Measurements from ENCODE around the gene CIAPIN1.

The CIAPIN1 gene

GRCh38 chr16:57469917-57470470 is 22.8 kb upstream of the CIAPIN1 start:
- no peak overlapping the region for H3K9ac ChIP-seq (ENCODE audit: low read length)
- H3K4me2 ChIP-seq (ENCODE audit: low read depth, low read length, poor library complexity, severe bottlenecking), result no peak overlapping the region
- peaks cover 4% of the 10 kb centered on the region; the same call in 1 of the 2 replicates for H3F3A ChIP-seq (ENCODE audit: insufficient read depth)
- no peak overlapping the region for H3K27ac ChIP-seq (ENCODE audit: low read depth, low read length)
- H4K20me1 ChIP-seq (ENCODE audit: low read depth, low read length), result no peaks in the 10 kb centered on the region
- TF ChIP-seq, protein P1, sequence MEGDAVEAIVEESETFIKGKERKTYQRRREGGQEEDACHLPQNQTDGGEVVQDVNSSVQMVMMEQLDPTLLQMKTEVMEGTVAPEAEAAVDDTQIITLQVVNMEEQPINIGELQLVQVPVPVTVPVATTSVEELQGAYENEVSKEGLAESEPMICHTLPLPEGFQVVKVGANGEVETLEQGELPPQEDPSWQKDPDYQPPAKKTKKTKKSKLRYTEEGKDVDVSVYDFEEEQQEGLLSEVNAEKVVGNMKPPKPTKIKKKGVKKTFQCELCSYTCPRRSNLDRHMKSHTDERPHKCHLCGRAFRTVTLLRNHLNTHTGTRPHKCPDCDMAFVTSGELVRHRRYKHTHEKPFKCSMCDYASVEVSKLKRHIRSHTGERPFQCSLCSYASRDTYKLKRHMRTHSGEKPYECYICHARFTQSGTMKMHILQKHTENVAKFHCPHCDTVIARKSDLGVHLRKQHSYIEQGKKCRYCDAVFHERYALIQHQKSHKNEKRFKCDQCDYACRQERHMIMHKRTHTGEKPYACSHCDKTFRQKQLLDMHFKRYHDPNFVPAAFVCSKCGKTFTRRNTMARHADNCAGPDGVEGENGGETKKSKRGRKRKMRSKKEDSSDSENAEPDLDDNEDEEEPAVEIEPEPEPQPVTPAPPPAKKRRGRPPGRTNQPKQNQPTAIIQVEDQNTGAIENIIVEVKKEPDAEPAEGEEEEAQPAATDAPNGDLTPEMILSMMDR (IDR thresholded peaks at IDR 0.05; ENCODE audit: insufficient read depth, low read length, poor library complexity, severe bottlenecking), result no peak
- no peak for TF ChIP-seq EZH2phosphoT487 (conservative IDR thresholded peaks at IDR 0.05; ENCODE audit: low read length)
- no peaks in the 10 kb centered on the region for H3K9me3 ChIP-seq (ENCODE audit: insufficient read depth, low read length)
- no peaks in the 10 kb centered on the region for H3K27me3 ChIP-seq (ENCODE audit: low read length)
- H3K79me2 ChIP-seq (ENCODE audit: insufficient read depth, low read length), result no peaks in the 10 kb centered on the region
- no peak overlapping the region for H2AFZ ChIP-seq (ENCODE audit: low read depth, low read length, severe bottlenecking)
- no peak overlapping the region for H3K4me3 ChIP-seq (ENCODE audit: insufficient read depth, low read length, poor library complexity, severe bottlenecking)
- peaks cover 4% of the 10 kb centered on the region; the same call in 1 of the 2 replicates for H3K36me3 ChIP-seq (ENCODE audit: low read length)
- H3K9me2 ChIP-seq (replicated peaks; ENCODE audit: insufficient read depth, low read length), result no peaks in the 10 kb centered on the region

DNA sequence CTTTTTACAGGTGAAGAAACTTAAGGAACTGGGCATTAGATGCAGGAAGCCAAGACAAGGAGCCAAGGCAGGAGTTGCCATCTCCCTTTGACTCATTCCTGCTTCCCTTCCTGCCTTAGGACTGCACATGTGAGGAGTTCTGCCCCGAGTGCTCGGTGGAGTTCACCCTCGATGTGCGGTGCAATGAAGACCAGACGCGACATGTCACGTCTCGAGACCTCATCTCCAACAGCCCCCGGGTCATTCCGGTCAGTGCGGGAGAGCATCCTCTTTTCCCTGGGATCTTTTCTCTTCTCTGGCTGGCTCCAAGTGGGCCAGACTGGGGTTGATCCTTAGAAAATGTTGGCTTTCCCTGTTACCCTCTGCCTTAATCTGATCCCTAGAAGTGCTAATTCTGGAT is 21.9 kb upstream of the CIAPIN1 start:
- H3K27ac ChIP-seq (ENCODE audit: low read depth, low read length), result no peak overlapping the region
- H2AFZ ChIP-seq (ENCODE audit: low read depth, low read length, severe bottlenecking), result no peak overlapping the region
- peaks cover 6% of the 10 kb centered on the region; the same call in 1 of the 2 replicates for H3K36me3 ChIP-seq (ENCODE audit: low read length)
- H3K9me2 ChIP-seq (replicated peaks; ENCODE audit: insufficient read depth, low read length), result no peaks in the 10 kb centered on the region
- H3K9me3 ChIP-seq (ENCODE audit: insufficient read depth, low read length), result no peaks in the 10 kb centered on the region
- H3K4me2 ChIP-seq (ENCODE audit: low read depth, low read length, poor library complexity, severe bottlenecking), result no peak overlapping the region
- peaks cover 2% of the 10 kb centered on the region; the same call in 1 of the 2 replicates for H3K79me2 ChIP-seq (ENCODE audit: insufficient read depth, low read length)
- H3K9ac ChIP-seq (ENCODE audit: low read length), result no peak overlapping the region
- no peak for TF ChIP-seq EZH2phosphoT487 (conservative IDR thresholded peaks at IDR 0.05; ENCODE audit: low read length)
- TF ChIP-seq, protein P1 (IDR thresholded peaks at IDR 0.05; ENCODE audit: insufficient read depth, low read length, poor library complexity, severe bottlenecking), result no peak
- no peak overlapping the region for H3K4me3 ChIP-seq (ENCODE audit: insufficient read depth, low read length, poor library complexity, severe bottlenecking)
- H3K27me3 ChIP-seq (ENCODE audit: low read length), result no peaks in the 10 kb centered on the region
- H3F3A ChIP-seq (ENCODE audit: insufficient read depth), result peaks cover 4% of the 10 kb centered on the region; the same call in 1 of the 2 replicates
- H4K20me1 ChIP-seq (ENCODE audit: low read depth, low read length), result no peaks in the 10 kb centered on the region

- H3K36me3 ChIP-seq (ENCODE audit: low read length), result peaks cover 7% of the 10 kb centered on the region; the same call in 1 of the 2 replicates
- H3K9me2 ChIP-seq (replicated peaks; ENCODE audit: insufficient read depth, low read length), result no peaks in the 10 kb centered on the region
- no peak overlapping the region for H3K9ac ChIP-seq (ENCODE audit: low read length)
- no peak overlapping the region for H3K27ac ChIP-seq (ENCODE audit: low read depth, low read length)
- H3K4me3 ChIP-seq (ENCODE audit: insufficient read depth, low read length, poor library complexity, severe bottlenecking), result no peak overlapping the region
- peaks cover 4% of the 10 kb centered on the region; the same call in 1 of the 2 replicates for H3F3A ChIP-seq (ENCODE audit: insufficient read depth)
- no peaks in the 10 kb centered on the region for H4K20me1 ChIP-seq (ENCODE audit: low read depth, low read length)
- no peak overlapping the region for H3K4me2 ChIP-seq (ENCODE audit: low read depth, low read length, poor library complexity, severe bottlenecking)
- no peaks in the 10 kb centered on the region for H3K9me3 ChIP-seq (ENCODE audit: insufficient read depth, low read length)
- no peaks in the 10 kb centered on the region for H3K27me3 ChIP-seq (ENCODE audit: low read length)
- TF ChIP-seq, protein P1 (IDR thresholded peaks at IDR 0.05; ENCODE audit: insufficient read depth, low read length, poor library complexity, severe bottlenecking), result no peak
- no peak for TF ChIP-seq EZH2phosphoT487 (conservative IDR thresholded peaks at IDR 0.05; ENCODE audit: low read length)
- H2AFZ ChIP-seq (ENCODE audit: low read depth, low read length, severe bottlenecking), result no peak overlapping the region
- peaks cover 9% of the 10 kb centered on the region for H3K79me2 ChIP-seq (ENCODE audit: insufficient read depth, low read length)
Measured at GRCh38 chr16:57468346-57468745, 21.2 kb upstream of the CIAPIN1 start.
